ENCODE measurements around the gene FAHD2A.
"Not testable (repeated sequence)": the region's sequence is repeated elsewhere in the genome, so short reads cannot be mapped to it uniquely, and the experiment has no call there.

The FAHD2A gene

GRCh38 chr2:95389245-95390119 is 13.0 kb upstream of the FAHD2A start:
- DNase-seq (ENCODE audit: low read depth in 1 of 2, low spot score in 1 of 2): peak in 1 of 2 donors; percentile 39

DNA sequence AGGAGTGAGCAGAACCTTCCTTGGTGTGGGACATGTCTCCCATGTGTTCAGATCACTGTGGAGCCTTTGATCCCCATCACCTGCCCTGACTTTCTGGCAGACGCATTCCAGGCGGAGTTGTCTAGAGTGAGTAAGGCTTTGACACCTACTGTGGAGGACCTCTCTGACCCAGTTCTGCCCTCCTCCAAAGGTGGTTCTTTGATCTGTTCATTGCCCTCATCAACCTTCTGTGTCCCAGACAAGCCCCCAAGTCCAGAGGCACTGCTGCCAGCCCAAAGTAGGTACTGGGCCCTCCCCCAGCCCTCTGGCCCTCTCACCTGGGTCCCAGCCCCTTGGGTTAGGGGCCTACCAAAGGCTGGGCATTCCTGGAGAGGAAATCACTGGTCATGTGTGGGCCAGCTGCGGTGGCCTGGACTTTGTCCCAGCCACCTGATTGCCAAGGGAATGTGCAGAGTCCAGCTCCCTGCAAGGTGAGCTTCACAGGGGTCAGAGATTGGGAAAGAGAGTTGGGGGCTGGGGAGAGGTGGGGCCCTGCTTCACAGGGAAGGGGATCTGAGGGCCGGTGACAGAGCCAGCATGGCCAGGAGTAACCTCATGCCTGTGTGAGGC is 12.1 kb upstream of the FAHD2A start:
- no peak for DNase-seq (ENCODE audit: low read depth in 1 of 2, low spot score in 1 of 2)

GRCh38 chr2:95390881-95391321 is 11.6 kb upstream of the FAHD2A start:
- no peak for DNase-seq (ENCODE audit: low read depth in 1 of 2, low spot score in 1 of 2)

- DNase-seq (ENCODE audit: low read depth in 1 of 2, low spot score in 1 of 2): no peak
These were observed 10.7 kb upstream of the FAHD2A start for GRCh38 chr2:95391641-95392310.

DNA sequence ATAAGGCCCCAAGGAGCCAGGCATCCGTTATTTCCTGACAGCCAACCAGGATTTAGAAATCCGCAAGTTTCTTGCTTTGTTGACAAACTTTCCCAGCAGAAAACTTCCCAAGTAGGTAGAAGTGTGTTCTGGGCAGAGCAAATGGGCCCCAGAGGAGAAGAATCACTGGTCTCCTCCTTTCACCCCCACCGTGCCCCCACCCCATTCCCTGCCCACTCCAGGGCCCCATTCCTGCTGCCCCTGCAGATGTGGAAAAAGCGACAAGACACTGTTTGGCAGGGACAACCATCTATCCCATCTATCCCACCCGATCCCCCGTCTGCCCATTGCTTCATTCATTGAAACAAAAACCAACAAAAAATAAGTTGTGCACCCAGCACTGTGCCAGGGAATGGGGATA is 10.2 kb upstream of the FAHD2A start:
- no peak for DNase-seq (ENCODE audit: low read depth in 1 of 2, low spot score in 1 of 2)

- DNase-seq (ENCODE audit: low read depth in 1 of 2, low spot score in 1 of 2): no peak
These were observed 9.6 kb upstream of the FAHD2A start for GRCh38 chr2:95392730-95393455.

- no peak for DNase-seq (ENCODE audit: low read depth in 1 of 2, low spot score in 1 of 2)
These were observed 8.6 kb upstream of the FAHD2A start for GRCh38 chr2:95393901-95394300.

DNA sequence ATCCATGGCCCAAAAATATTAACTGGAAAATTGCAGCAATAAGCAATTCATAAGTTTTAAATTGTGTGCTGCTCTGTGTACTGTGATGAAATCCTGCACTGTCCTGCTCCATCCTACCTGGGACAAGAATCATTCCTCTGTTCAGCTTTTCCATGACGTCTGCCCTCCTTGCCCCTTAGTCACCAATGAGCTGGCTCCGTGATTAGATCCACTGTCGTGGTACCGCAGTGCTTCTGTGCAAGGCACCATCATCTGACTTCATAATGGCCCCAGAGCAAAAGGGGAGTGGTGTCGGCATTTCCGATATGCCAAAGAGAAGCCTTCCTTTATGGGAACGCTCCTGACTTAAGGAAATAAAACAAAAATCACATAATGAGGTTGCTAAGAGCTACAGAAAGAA is 3.4 kb upstream of the FAHD2A start:
- DNase-seq (ENCODE audit: low read depth in 1 of 2, low spot score in 1 of 2): no peak

- no peak for DNase-seq (ENCODE audit: low read depth in 1 of 2, low spot score in 1 of 2)
These were observed 1.0 kb upstream of the FAHD2A start for GRCh38 chr2:95401480-95401879.

- not testable (repeated sequence) for DNase-seq (ENCODE audit: low read depth in 1 of 2, low spot score in 1 of 2)
These were observed 521 bp upstream of the FAHD2A start for GRCh38 chr2:95402004-95402369.

DNA sequence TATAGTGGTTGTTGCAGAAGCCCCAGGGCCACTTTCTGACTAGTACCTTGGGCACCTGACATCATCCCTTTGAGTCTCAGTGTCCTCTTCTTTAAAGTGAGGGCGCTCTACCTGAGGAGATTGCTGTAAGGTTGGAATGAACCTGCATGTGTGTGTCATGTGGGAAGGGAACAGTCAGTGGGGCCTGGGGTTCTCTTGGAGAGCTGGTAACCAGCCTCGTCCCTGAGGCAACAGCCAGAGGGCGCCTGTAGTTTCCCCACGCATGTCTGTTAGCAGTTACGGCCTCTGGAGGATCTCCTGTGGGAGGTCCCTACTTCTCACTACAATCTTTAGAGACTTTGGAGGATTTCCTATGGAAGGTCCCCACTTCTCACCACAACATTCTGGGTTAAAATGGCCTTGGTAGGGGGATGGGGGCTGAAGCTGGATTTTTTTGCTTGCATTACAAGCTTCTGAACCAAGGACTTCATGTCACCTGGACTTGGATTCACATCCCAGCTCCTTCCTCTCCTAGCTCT is 755 bp downstream of the FAHD2A start:
- DNase-seq (ENCODE audit: low read depth in 1 of 2, low spot score in 1 of 2): peak in 1 of 2 donors; percentile 20

DNA sequence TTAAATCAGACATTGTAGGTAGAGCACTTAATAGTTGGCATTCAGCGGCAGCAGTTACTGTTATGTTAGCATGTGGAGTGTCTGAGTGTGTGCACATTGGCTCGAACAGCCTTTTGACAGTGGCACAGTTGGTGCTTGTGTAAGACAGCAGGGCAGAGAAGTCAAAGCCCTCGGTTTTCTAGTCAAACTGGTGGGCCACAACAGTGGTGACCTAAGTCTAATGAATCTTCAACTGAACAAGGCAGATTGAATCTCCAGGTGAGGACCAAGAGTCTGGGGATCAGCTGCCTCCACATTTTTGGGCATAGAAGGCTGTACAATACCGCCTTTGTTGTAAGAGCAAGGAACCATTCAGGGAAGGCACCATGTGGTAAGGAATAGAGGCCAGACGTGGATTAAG is 1.3 kb downstream of the FAHD2A start:
- DNase-seq (ENCODE audit: low read depth in 1 of 2, low spot score in 1 of 2): not testable (repeated sequence)

- DNase-seq (ENCODE audit: low read depth in 1 of 2, low spot score in 1 of 2): not testable (repeated sequence)
These were observed 2.2 kb downstream of the FAHD2A start for GRCh38 chr2:95404676-95405075.

GRCh38 chr2:95411239-95411638 is 8.7 kb downstream of the FAHD2A start:
- DNase-seq (ENCODE audit: low read depth in 1 of 2, low spot score in 1 of 2): not testable (repeated sequence)

DNA sequence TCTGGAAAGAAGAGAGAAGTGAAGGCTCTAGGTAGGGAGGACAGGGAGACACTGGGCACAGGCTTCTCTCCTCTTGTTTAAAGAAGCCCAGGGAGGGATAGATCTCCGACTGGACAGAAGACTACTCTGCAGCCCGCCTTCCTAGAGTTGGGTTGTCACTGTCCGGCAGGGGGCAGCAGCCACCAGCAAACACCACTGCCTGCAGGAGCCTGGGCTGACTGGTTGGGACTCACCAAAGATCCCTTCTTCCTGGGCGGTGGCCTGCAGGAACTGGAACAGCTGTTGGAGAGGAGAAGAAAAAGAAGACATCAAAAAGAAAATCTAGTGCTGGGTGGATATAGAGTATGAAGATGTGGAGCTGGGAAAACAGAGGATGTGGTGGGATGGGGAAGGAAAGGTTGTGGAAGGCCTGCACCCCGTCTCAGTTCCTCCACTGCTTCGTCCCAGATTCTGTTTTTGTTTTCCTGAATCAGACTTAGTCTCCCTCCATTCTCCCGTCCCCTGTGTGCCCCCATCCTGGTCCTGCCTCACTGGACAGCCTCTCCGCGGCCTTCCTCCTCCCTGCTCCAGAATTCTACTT is 11.6 kb downstream of the FAHD2A start:
- peak; percentile 42 to 57 for DNase-seq (ENCODE audit: low read depth in 1 of 2, low spot score in 1 of 2)

DNA sequence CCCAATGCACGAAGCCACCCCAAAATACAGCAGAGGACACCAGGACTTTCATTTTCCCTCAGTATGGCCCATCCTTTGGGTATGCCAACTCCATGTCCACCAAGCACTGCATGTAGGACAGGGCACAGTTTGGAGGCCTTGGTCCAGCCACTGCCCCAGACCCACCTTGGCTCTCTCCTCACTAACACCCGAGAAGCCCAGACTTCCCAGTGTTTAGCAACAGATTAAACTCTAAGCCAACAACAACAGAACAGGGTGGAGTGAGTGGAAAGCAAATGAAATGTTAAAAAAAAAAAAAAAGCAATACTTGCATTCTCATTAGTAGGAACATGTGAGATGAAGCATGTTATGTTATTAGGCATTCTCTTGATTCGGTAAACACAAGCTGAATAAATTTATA is 12.6 kb downstream of the FAHD2A start:
- not testable (repeated sequence) for DNase-seq (ENCODE audit: low read depth in 1 of 2, low spot score in 1 of 2)

DNA sequence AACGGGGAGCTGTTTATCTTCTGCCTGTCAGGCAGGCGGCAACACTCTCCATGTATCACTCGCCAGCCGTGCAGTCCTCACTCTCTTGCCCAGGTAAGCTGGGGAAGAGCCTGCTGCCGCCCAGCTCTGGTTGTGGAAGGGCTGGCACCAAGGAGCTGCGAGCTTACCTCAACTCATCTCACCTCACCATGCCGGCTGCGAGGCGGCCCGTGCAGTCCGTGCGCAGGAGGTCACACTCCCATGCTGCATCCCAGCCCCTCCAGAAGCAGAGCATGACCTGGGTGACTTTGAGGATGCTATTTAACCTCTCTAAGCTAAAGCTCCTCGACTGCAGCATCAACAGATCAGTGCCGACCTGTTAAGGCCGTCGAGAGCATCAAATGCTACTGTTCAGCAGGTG is 13.1 kb downstream of the FAHD2A start:
- not testable (repeated sequence) for DNase-seq (ENCODE audit: low read depth in 1 of 2, low spot score in 1 of 2)

- DNase-seq (ENCODE audit: low read depth in 1 of 2, low spot score in 1 of 2): not testable (repeated sequence)
These were observed 24.8 kb downstream of the FAHD2A start for GRCh38 chr2:95427196-95427867.

- DNase-seq (ENCODE audit: low read depth in 1 of 2, low spot score in 1 of 2): not testable (repeated sequence)
These were observed 27.4 kb downstream of the FAHD2A start for GRCh38 chr2:95429748-95430467.

Measured in activated CD4-positive, alpha-beta T cell treated with anti-CD3 and anti-CD28 coated beads, Interleukin-2, amount 50 U/mL, for 24 hours (primary cell).